Measurements from ENCODE around the gene ALDH4A1.
A peak's percentile ranks its signal among the peaks of the same experiment; 100 is the strongest.

The ALDH4A1 gene

GRCh38 chr1:18903291-18903756 is 969 bp upstream of the ALDH4A1 start:
- TF ChIP-seq, protein P1, sequence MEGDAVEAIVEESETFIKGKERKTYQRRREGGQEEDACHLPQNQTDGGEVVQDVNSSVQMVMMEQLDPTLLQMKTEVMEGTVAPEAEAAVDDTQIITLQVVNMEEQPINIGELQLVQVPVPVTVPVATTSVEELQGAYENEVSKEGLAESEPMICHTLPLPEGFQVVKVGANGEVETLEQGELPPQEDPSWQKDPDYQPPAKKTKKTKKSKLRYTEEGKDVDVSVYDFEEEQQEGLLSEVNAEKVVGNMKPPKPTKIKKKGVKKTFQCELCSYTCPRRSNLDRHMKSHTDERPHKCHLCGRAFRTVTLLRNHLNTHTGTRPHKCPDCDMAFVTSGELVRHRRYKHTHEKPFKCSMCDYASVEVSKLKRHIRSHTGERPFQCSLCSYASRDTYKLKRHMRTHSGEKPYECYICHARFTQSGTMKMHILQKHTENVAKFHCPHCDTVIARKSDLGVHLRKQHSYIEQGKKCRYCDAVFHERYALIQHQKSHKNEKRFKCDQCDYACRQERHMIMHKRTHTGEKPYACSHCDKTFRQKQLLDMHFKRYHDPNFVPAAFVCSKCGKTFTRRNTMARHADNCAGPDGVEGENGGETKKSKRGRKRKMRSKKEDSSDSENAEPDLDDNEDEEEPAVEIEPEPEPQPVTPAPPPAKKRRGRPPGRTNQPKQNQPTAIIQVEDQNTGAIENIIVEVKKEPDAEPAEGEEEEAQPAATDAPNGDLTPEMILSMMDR (IDR thresholded peaks at IDR 0.05; ENCODE audit: borderline replicate concordance, insufficient read depth, low read depth, low read length), result no peak
- H3K4me3 ChIP-seq (ENCODE audit: low read depth, low read length), result peak overlapping the region; percentile 60

DNA sequence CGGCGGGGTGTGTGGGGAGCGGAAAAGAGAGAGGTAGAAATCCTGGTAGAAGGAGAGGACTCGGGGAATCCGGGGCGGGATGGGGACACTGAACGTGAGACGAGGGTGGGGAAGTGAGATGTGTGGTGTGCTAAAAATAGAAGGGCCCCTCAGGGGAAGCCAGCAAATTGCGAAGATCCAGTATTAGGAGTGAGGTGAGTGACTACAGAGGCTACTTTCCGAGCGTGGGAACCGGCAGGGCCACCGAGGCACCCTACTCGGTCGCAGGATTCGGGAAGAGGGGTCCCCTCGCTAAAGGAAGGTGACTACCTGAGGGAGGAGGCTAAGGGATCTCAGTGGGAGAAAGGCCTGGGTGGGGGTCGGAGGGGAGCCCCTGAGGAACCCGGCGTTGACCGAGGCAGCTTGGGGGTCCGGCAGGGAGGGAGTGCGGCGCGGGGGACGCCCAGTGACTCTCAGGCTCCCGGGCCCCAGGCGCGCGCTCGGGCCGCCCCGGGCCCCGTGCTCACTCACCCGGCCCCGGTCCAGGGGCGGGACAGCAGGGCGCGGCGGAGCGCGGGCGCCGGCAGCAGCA is 318 bp downstream of the ALDH4A1 start:
- TF ChIP-seq, protein P1 (IDR thresholded peaks at IDR 0.05; ENCODE audit: borderline replicate concordance, insufficient read depth, low read depth, low read length), result no peak
- H3K4me3 ChIP-seq (ENCODE audit: low read depth, low read length), result peak overlapping the region; percentile 66

GRCh38 chr1:18901147-18901951 is 1.0 kb downstream of the ALDH4A1 start:
- TF ChIP-seq, protein P1 (IDR thresholded peaks at IDR 0.05; ENCODE audit: borderline replicate concordance, insufficient read depth, low read depth, low read length), result no peak
- peak overlapping the region; percentile 66 for H3K4me3 ChIP-seq (ENCODE audit: low read depth, low read length)

- TF ChIP-seq, protein P1 (IDR thresholded peaks at IDR 0.05; ENCODE audit: borderline replicate concordance, insufficient read depth, low read depth, low read length), result no peak
These were observed 2.0 kb downstream of the ALDH4A1 start for GRCh38 chr1:18900303-18900841.

DNA sequence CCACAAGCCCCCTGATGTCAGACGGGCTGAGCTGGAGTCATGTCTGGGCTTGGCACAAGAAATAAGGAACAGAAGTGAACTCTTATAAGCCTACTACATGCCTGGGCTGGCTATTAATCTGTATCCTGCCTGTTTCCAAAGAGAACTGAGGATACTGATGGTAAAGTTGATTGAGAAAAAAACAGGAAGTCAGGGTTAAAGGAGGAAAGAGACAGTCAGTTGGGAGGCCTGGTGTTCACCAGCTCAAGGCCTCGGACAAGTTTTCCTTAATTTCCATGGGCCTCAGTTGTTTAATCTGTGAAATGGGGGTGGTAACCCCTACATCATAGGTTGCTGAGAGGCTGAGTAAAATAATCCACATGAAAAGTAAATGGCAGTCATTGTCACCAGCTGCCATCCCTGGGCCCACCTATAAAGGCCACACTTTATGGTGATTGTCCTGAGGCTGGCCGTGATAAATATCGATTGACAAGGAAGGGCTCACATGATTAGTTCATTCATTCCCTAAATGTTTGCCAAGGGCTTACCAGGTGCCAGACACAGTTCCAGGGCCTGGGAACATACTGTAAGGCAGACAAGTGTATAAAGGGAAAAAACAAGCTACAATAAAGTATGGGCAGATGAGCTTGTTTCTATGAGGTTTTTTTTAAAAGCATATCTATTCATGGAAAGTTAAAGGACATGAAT is 2.8 kb downstream of the ALDH4A1 start:
- no peak overlapping the region for H3K4me3 ChIP-seq (ENCODE audit: low read depth, low read length)
- TF ChIP-seq, protein P1 (IDR thresholded peaks at IDR 0.05; ENCODE audit: borderline replicate concordance, insufficient read depth, low read depth, low read length), result no peak

More at GRCh38 chr1:18900303-18900841, 2.0 kb downstream of the ALDH4A1 start:
- no peak overlapping the region for H3K4me3 ChIP-seq (ENCODE audit: low read depth, low read length)

DNA sequence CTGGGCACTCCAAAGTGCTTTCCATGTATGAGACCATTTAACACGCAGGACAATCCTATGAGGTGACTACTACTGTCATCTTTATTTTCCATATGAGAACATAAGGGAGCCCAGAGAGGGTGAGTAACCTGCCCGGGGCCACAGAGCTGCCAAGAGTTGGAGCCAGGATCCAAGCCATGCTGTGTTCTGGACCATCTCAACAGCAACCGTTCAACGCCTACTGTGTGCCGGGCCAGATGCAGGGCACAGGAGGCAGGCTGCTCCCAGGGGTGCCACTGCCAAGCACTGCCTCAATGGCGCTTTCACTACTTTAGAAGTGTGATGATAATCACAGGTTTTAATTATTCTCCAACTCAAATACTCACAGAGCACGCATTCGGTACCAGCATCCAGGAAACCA is 3.8 kb downstream of the ALDH4A1 start:
- TF ChIP-seq, protein P1 (IDR thresholded peaks at IDR 0.05; ENCODE audit: borderline replicate concordance, insufficient read depth, low read depth, low read length), result no peak
- H3K4me3 ChIP-seq (ENCODE audit: low read depth, low read length), result no peak overlapping the region

Data from GM12875 (cell line).